B cell (primary cell): ENCODE results near the gene ASIC4. TPM values are rescaled to one million over a fixed set of nuclear protein-coding genes. Genes with fewer than 3 reads are reported as not detected.
A peak's percentile ranks its signal among the peaks of the same experiment; 100 is the strongest.

Experiments used
- ATAC-seq: fragments of 200-7000 bp; cut with Tn5 transposase; one replicate; pipeline ENCODE4 v1.10.0; 2021; ENCODE audit warnings: low read depth, mild to moderate bottlenecking, moderate number of reproducible peaks, moderate library complexity
- CTCF ChIA-PET: fragments of 350-600 bp; sonication (Branson Sonifier 250); formaldehyde crosslinking; loops from one replicate; lab custom pipeline; 2021; ENCODE audit warnings: antibody characterized with exemption, inconsistent platforms; lab: Charles Lee
- POLR2A ChIA-PET: fragments of 350-600 bp; sonication (Branson Sonifier 250); formaldehyde crosslinking; loops from one replicate; lab custom pipeline; 2021; ENCODE audit warnings: antibody characterized with exemption; lab: Charles Lee
- DNase-seq: peaks from one replicate; pipeline ENCODE4 v3.0.0; 2013
- H2AFZ ChIP-seq: 2 replicates; pipeline ENCODE4 v1.6.1; 2012; ENCODE audit warnings: mild to moderate bottlenecking, low read depth, low read length; ENCODE audit not compliant: insufficient read depth, poor library complexity, severe bottlenecking
- H3K27ac ChIP-seq, 2 donors: 1 replicate in 1 of 2; 2 replicates in 1 of 2; pipeline ENCODE4 v1.5.1; 2012 to 2013; ENCODE audit warnings: low read length in 2 of 2, mild to moderate bottlenecking in 2 of 2, moderate library complexity in 1 of 2
- H3K27me3 ChIP-seq, 4 experiments: fragments of 200-600 bp in 1 of 4; sonication (generic) in 1 of 4; replicated peaks in 1 of 4; 1 replicate in 2 of 4; 2 replicates in 2 of 4; pipeline versions ENCODE4 v1.6.1 to v1.7.0; 2013 to 2016; ENCODE audit warnings: low read length in 3 of 4, mild to moderate bottlenecking in 2 of 4, mixed read lengths in 1 of 4, moderate library complexity in 1 of 4; ENCODE audit not compliant: insufficient read depth in 4 of 4, control insufficient read depth in 3 of 4; ENCODE audit errors: control extremely low read depth in 1 of 4
- H3K36me3 ChIP-seq, 2 experiments: replicated peaks in 1 of 2; 1 replicate in 1 of 2; 2 replicates in 1 of 2; pipeline versions ENCODE4 v1.6.1 to v1.7.1; 2013; ENCODE audit warnings: low read length in 1 of 2; ENCODE audit not compliant: insufficient read depth in 2 of 2, control insufficient read depth in 1 of 2; ENCODE audit errors: control extremely low read depth in 1 of 2, extremely low read depth in 1 of 2
- H3K4me1 ChIP-seq, 2 donors: fragments of 200-600 bp in 1 of 2; sonication (generic) in 1 of 2; 1 replicate in 1 of 2; 2 replicates in 1 of 2; pipeline versions ENCODE4 v1.5.1 to v1.6.1; 2013 to 2017; ENCODE audit warnings: low read length in 2 of 2; ENCODE audit not compliant: control insufficient read depth in 2 of 2, insufficient read depth in 2 of 2
- H3K4me2 ChIP-seq: replicated peaks from 2 replicates; pipeline ENCODE3; 2012; ENCODE audit warnings: mild to moderate bottlenecking, low read depth, low read length; ENCODE audit not compliant: poor library complexity, severe bottlenecking
- H3K4me3 ChIP-seq, 5 experiments: fragments of 200-600 bp in 1 of 5; sonication (generic) in 1 of 5; 1 replicate in 3 of 5; 2 replicates in 2 of 5; pipeline versions ENCODE4 v1.5.1 to v1.7.0; 2011 to 2016; ENCODE audit warnings: low read length in 4 of 5, mild to moderate bottlenecking in 4 of 5, low read depth in 2 of 5, control low read depth in 1 of 5, moderate library complexity in 1 of 5; ENCODE audit not compliant: insufficient read depth in 1 of 5; ENCODE audit errors: control extremely low read depth in 1 of 5, extremely low read depth in 1 of 5
- H3K79me2 ChIP-seq: fragments of 200-600 bp; sonication (generic); one replicate; pipeline ENCODE4 v1.6.0; 2016; ENCODE audit warnings: low read length; ENCODE audit not compliant: control insufficient read depth, insufficient read depth
- H3K9ac ChIP-seq: fragments of 200-600 bp; sonication (generic); 2 replicates; pipeline ENCODE4 v1.6.1; 2017; ENCODE audit warnings: mild to moderate bottlenecking, low read length, moderate library complexity
- H3K9me3 ChIP-seq, 3 donors: one replicate each; pipeline versions ENCODE4 v1.6.1 to v1.7.1; 2013; ENCODE audit warnings: low read length in 2 of 3; ENCODE audit not compliant: control insufficient read depth in 2 of 3, insufficient read depth in 1 of 3; ENCODE audit errors: control extremely low read depth in 1 of 3
- H4K20me1 ChIP-seq: 2 replicates; pipeline ENCODE4 v1.6.0; 2012; ENCODE audit warnings: mild to moderate bottlenecking, low read length; ENCODE audit not compliant: insufficient read depth, control insufficient read depth, poor library complexity, severe bottlenecking
- H3K27ac Mint-ChIP-seq: one replicate; pipeline ENCODE4 v1.8.0; 2021; ENCODE audit warnings: mixed read lengths
- H3K27me3 Mint-ChIP-seq: one replicate; pipeline ENCODE4 v1.8.0; 2021; ENCODE audit warnings: mixed read lengths
- H3K4me1 Mint-ChIP-seq: one replicate; pipeline ENCODE4 v1.8.0; 2021; ENCODE audit warnings: mixed read lengths
- H3K4me3 Mint-ChIP-seq: one replicate; pipeline ENCODE4 v1.8.0; 2021; ENCODE audit warnings: mixed read lengths
- H3K9me3 Mint-ChIP-seq: one replicate; pipeline ENCODE4 v1.8.0; 2022; ENCODE audit warnings: mixed read lengths; ENCODE audit not compliant: insufficient read depth
- EZH2 ChIP-seq: IDR thresholded peaks from 2 replicates; pipeline ENCODE4 v1.6.1; 2012; ENCODE audit warnings: borderline replicate concordance, low read depth, mild to moderate bottlenecking, moderate library complexity, low read length; ENCODE audit not compliant: insufficient read depth, poor library complexity, severe bottlenecking
- WGBS: methylation state at CpG from one replicate; pipeline ENCODE4 v1.1.5; 2013; ENCODE audit warnings: missing lambda C conversion rate; ENCODE audit not compliant: insufficient coverage; 5-methylcytosine and 5-hydroxymethylcytosine counted together
- intact Hi-C: fragments of 100-400 bp; cut with micrococcal nuclease; formaldehyde crosslinking; loops from one replicate; pipeline ENCODE4 v1.10.0; 2022
- polyA plus RNA-seq: library from polyadenylated mRNA; depleted of rRNA; stranded (reverse); fragments of >200 nt; gene quantifications from 2 replicates; pipeline ENCODE4 v1.2.3, GENCODE V29; 2012
- total RNA-seq, 2 donors: library from RNA; stranded (reverse); fragments of 120-200 nt in 1 of 2; gene quantifications; 1 replicate in 1 of 2; 2 replicates in 1 of 2; pipeline versions ENCODE4 v1.2.3 to v1.2.4, GENCODE V29; 2013 to 2022
- TF ChIP-seq, protein P1 (sequence below): fragments of 200-600 bp; IDR thresholded peaks from one replicate; pipeline ENCODE4 v1.8.0; 2022; ENCODE audit warnings: antibody characterized with exemption, mild to moderate bottlenecking

Gene ASIC4
- total and polyA plus RNA-seq, 2 donors (not counting 1 experiment from before 2014, with no cell fraction given) = not detected

DNA sequence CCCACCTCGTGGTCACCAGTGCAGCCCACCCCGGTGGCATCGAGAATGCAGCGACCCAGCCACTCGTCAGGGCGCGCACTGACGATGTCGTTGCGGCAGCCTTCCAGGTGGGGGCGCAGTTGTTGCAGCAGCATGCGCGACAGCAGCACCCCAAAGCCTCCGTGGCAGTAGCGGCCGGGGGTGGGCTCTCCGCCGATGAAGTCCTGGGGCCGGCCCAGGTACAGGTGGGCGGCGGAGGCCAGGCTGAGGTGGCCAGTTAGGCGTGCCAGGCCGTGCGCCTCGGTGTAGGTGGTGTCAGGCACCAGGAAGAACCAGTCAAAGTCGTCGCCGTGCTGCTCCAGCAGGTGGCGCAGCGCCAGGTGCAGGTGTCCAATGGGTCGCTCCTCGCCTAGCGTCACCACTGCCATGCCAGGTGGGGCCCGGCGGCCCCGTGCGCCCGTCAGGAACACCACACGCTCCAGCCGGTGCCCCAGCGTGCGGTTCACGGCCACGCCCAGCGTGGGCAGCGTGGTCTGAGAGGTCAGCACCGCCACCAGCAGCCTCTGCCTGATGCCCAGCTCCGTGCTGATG is 27.4 kb downstream of the ASIC4 start:
- Histone ChIP-seq H3K79me2 (no peaks in the 10 kb centered on the region), H3K4me2 (peak overlapping the region; percentile 98), H3K27me3 (peaks cover 0 to 86% (median 21%) of the 10 kb centered on the region in 4 experiments), H3K36me3 (no peaks in the 10 kb centered on the region), H3K9me3 (peaks cover 0 to 22% (median 0%) of the 10 kb centered on the region in 3 donors), H2AFZ (peak overlapping the region; percentile 70), H4K20me1 (no peaks in the 10 kb centered on the region), H3K4me3 (peak overlapping the region in 4 of 5 experiments; percentile 25 to 53 (median 42)), H3K9ac (peak overlapping the region; percentile 39), H3K4me1 (peaks cover 29 to 31% of the 10 kb centered on the region in 2 donors), H3K27ac (no peak overlapping the region)
- CTCF ChIA-PET = interaction anchor here (0.6 to 3.5 kb wide), 14 partner anchors 8 to 148 kb away, joined by 3 to 29 read pairs (median 3); no protein-coding TSS in a partner anchor
- peak; percentile 92 for DNase-seq
- ATAC-seq = peak; percentile 28
- peaks cover 24% of the 10 kb centered on the region for H3K4me1 Mint-ChIP-seq
- 1% methylated on average over 48 of the region's 48 CpGs for WGBS
- intact Hi-C loops = loop anchor here (1.0 to 2.0 kb wide), 2 partner anchors 101 to 381 kb away; partner anchors contain the start of gene NHEJ1
- peak overlapping the region; percentile 57 for H3K4me3 Mint-ChIP-seq
- peaks cover 26% of the 10 kb centered on the region for H3K27me3 Mint-ChIP-seq
- TF ChIP-seq, protein P1, sequence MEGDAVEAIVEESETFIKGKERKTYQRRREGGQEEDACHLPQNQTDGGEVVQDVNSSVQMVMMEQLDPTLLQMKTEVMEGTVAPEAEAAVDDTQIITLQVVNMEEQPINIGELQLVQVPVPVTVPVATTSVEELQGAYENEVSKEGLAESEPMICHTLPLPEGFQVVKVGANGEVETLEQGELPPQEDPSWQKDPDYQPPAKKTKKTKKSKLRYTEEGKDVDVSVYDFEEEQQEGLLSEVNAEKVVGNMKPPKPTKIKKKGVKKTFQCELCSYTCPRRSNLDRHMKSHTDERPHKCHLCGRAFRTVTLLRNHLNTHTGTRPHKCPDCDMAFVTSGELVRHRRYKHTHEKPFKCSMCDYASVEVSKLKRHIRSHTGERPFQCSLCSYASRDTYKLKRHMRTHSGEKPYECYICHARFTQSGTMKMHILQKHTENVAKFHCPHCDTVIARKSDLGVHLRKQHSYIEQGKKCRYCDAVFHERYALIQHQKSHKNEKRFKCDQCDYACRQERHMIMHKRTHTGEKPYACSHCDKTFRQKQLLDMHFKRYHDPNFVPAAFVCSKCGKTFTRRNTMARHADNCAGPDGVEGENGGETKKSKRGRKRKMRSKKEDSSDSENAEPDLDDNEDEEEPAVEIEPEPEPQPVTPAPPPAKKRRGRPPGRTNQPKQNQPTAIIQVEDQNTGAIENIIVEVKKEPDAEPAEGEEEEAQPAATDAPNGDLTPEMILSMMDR = peak; percentile 100
- no peak for TF ChIP-seq EZH2
- H3K9me3 Mint-ChIP-seq = no peaks in the 10 kb centered on the region
- no peak overlapping the region for H3K27ac Mint-ChIP-seq
- POLR2A ChIA-PET = no interaction called here
